DND-41 (cell line): ENCODE results near the gene NUBP2.

Source experiments
- EZH2 ChIP-seq: IDR thresholded peaks from 3 replicates; pipeline ENCODE4 v1.6.1; 2012; ENCODE audit warnings: borderline replicate concordance, low read depth, mild to moderate bottlenecking, moderate library complexity, low read length, inconsistent platforms; ENCODE audit not compliant: severe bottlenecking
- TF ChIP-seq, protein P1 (sequence below): IDR thresholded peaks from 2 replicates; pipeline ENCODE4 v1.5.1; 2012; ENCODE audit warnings: borderline replicate concordance, low read length, moderate library complexity, mild to moderate bottlenecking; ENCODE audit not compliant: poor library complexity, severe bottlenecking; ENCODE audit errors: extremely low read depth

DNA sequence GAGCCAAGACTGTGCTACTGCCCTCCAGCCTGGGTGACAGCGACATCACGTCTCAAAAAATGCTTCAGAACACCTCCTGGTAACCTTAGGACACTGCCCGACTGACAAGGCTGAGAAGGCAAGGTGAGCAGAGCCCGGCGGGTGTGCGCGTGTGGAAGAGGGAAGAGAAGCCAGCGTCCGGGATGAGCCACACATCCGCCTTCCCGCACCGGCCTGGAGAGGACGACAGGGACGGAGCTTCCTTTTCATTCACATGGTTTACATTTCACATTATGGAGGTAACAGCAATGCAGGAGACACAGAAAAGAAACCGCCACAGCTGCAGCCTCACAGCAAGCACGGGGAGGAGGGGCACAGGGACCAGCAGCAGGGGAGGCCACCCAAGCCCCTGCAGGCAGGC, 27.3 kb downstream of the NUBP2 start:
- TF ChIP-seq, protein P1, sequence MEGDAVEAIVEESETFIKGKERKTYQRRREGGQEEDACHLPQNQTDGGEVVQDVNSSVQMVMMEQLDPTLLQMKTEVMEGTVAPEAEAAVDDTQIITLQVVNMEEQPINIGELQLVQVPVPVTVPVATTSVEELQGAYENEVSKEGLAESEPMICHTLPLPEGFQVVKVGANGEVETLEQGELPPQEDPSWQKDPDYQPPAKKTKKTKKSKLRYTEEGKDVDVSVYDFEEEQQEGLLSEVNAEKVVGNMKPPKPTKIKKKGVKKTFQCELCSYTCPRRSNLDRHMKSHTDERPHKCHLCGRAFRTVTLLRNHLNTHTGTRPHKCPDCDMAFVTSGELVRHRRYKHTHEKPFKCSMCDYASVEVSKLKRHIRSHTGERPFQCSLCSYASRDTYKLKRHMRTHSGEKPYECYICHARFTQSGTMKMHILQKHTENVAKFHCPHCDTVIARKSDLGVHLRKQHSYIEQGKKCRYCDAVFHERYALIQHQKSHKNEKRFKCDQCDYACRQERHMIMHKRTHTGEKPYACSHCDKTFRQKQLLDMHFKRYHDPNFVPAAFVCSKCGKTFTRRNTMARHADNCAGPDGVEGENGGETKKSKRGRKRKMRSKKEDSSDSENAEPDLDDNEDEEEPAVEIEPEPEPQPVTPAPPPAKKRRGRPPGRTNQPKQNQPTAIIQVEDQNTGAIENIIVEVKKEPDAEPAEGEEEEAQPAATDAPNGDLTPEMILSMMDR: no peak
- no peak for TF ChIP-seq EZH2
